Measurements from ENCODE around the gene ITGA8.
A peak's percentile ranks its signal among the peaks of the same experiment; 100 is the strongest.
"Not testable (repeated sequence)": the region's sequence is repeated elsewhere in the genome, so short reads cannot be mapped to it uniquely, and the experiment has no call there.

The ITGA8 gene

GRCh38 chr10:15548331-15548730, 171.4 kb downstream of the ITGA8 start:
- no peaks in the 10 kb centered on the region for H3K27me3 ChIP-seq (replicated peaks; ENCODE audit: control insufficient read depth, insufficient read depth, low read length)
- peaks cover under 1% of the 10 kb centered on the region for H3K9me3 ChIP-seq (ENCODE audit: control insufficient read depth, low read length)
- DNase-seq (ENCODE audit: low read depth): no peak
- no peaks in the 10 kb centered on the region for H3K4me1 ChIP-seq (ENCODE audit: control insufficient read depth, insufficient read depth, low read length)
- H3K9ac ChIP-seq (ENCODE audit: low read length): no peak overlapping the region
- H3K36me3 ChIP-seq (ENCODE audit: control insufficient read depth, insufficient read depth, low read length, severe bottlenecking): no peaks in the 10 kb centered on the region
- H3K4me3 ChIP-seq (ENCODE audit: low read length): no peak overlapping the region

- no peak for DNase-seq (ENCODE audit: low read depth)
- H3K9me3 ChIP-seq (ENCODE audit: control insufficient read depth, low read length): peaks cover 3% of the 10 kb centered on the region
- H3K9ac ChIP-seq (ENCODE audit: low read length): no peak overlapping the region
- no peak overlapping the region for H3K4me3 ChIP-seq (ENCODE audit: low read length)
- no peaks in the 10 kb centered on the region for H3K36me3 ChIP-seq (ENCODE audit: control insufficient read depth, insufficient read depth, low read length, severe bottlenecking)
- peaks cover 13% of the 10 kb centered on the region for H3K4me1 ChIP-seq (ENCODE audit: control insufficient read depth, insufficient read depth, low read length)
- H3K27me3 ChIP-seq (replicated peaks; ENCODE audit: control insufficient read depth, insufficient read depth, low read length): no peaks in the 10 kb centered on the region
These were observed 173.1 kb downstream of the ITGA8 start for GRCh38 chr10:15546606-15547005.

GRCh38 chr10:15545884-15546283, 173.8 kb downstream of the ITGA8 start:
- Histone ChIP-seq H3K36me3 (ENCODE audit: control insufficient read depth, insufficient read depth, low read length, severe bottlenecking) (no peaks in the 10 kb centered on the region), H3K4me3 (ENCODE audit: low read length) (no peak overlapping the region), H3K9ac (ENCODE audit: low read length) (no peak overlapping the region), H3K27me3 (replicated peaks; ENCODE audit: control insufficient read depth, insufficient read depth, low read length) (no peaks in the 10 kb centered on the region), H3K4me1 (ENCODE audit: control insufficient read depth, insufficient read depth, low read length) (peaks cover 19% of the 10 kb centered on the region), H3K9me3 (ENCODE audit: control insufficient read depth, low read length) (peaks cover 3% of the 10 kb centered on the region)
- no peak for DNase-seq (ENCODE audit: low read depth)

DNA sequence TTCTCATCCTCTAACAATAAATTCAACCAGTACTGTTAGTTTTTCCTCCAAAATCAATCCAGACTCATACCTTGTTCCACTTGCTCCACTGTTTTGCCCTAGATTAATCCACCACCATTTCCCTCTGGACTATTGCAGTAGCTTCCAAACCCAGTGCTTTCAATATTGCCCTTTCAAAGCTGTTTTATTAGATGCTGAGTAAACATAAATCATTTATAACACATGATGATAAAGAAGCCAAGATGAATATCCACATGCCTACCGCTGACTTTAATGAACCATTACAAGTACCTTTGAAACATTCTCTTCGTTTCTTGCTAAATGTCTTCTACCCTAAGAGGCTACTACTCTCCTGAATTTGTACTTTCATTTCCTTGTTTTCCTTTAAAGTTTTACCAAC, 174.5 kb downstream of the ITGA8 start:
- no peaks in the 10 kb centered on the region for H3K36me3 ChIP-seq (ENCODE audit: control insufficient read depth, insufficient read depth, low read length, severe bottlenecking)
- peaks cover 23% of the 10 kb centered on the region for H3K4me1 ChIP-seq (ENCODE audit: control insufficient read depth, insufficient read depth, low read length)
- no peak for DNase-seq (ENCODE audit: low read depth)
- H3K27me3 ChIP-seq (replicated peaks; ENCODE audit: control insufficient read depth, insufficient read depth, low read length): no peaks in the 10 kb centered on the region
- no peak overlapping the region for H3K9ac ChIP-seq (ENCODE audit: low read length)
- H3K4me3 ChIP-seq (ENCODE audit: low read length): no peak overlapping the region
- H3K9me3 ChIP-seq (ENCODE audit: control insufficient read depth, low read length): peaks cover 3% of the 10 kb centered on the region

DNA sequence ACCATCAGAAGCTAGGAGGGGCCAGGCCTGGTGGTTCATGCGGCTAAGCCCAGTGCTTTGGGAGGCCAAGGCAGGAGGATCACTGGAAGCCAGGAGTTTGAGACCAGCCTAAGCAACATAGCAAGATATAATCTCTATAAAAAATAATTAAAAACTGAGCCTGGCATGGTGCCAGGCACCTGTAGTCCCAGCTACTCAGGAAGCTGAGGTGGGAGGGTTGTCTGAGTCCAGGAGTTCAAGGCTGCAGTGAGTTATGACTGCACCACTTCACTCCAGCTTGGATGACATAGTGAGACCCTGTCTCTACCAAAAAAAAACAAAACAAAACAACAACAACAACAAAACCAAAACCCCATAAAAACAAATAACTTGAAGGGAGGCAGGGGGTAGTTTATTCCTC, 175.7 kb downstream of the ITGA8 start:
- DNase-seq (ENCODE audit: low read depth): no peak
- Histone ChIP-seq H3K4me3 (ENCODE audit: low read length) (no peak overlapping the region), H3K36me3 (ENCODE audit: control insufficient read depth, insufficient read depth, low read length, severe bottlenecking) (no peaks in the 10 kb centered on the region), H3K9me3 (ENCODE audit: control insufficient read depth, low read length) (peaks cover 3% of the 10 kb centered on the region), H3K27me3 (replicated peaks; ENCODE audit: control insufficient read depth, insufficient read depth, low read length) (no peaks in the 10 kb centered on the region), H3K9ac (ENCODE audit: low read length) (no peak overlapping the region), H3K4me1 (ENCODE audit: control insufficient read depth, insufficient read depth, low read length) (peaks cover 36% of the 10 kb centered on the region)

- Histone ChIP-seq H3K4me3 (ENCODE audit: low read length) (no peak overlapping the region), H3K4me1 (ENCODE audit: control insufficient read depth, insufficient read depth, low read length) (peaks cover 37% of the 10 kb centered on the region), H3K9me3 (ENCODE audit: control insufficient read depth, low read length) (peaks cover 3% of the 10 kb centered on the region), H3K27me3 (replicated peaks; ENCODE audit: control insufficient read depth, insufficient read depth, low read length) (no peaks in the 10 kb centered on the region), H3K9ac (ENCODE audit: low read length) (no peak overlapping the region), H3K36me3 (ENCODE audit: control insufficient read depth, insufficient read depth, low read length, severe bottlenecking) (no peaks in the 10 kb centered on the region)
- no peak for DNase-seq (ENCODE audit: low read depth)
These were observed 176.9 kb downstream of the ITGA8 start for GRCh38 chr10:15542817-15543216.

DNA sequence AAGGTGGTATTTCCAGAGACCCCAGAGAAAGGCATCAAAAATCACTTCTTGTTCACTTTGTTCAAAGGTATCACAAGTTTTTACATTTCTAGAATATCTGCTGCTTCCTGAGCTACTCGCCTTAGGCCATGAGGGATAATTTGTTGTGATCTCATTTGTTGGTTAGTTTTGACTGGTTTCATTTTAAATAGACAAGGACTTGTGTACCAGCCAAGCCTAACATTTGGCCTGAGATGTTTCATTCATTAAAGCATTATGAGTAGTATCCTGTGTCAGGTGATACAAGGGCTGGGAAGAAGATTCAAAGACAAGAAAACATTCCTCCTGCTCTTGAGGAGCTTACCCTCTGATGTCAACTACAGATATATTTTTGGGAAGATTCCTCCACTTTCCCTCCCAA, 178.3 kb downstream of the ITGA8 start:
- H3K9me3 ChIP-seq (ENCODE audit: control insufficient read depth, low read length): peaks cover 3% of the 10 kb centered on the region
- H3K4me1 ChIP-seq (ENCODE audit: control insufficient read depth, insufficient read depth, low read length): peaks cover 37% of the 10 kb centered on the region
- H3K27me3 ChIP-seq (replicated peaks; ENCODE audit: control insufficient read depth, insufficient read depth, low read length): no peaks in the 10 kb centered on the region
- H3K4me3 ChIP-seq (ENCODE audit: low read length): no peak overlapping the region
- no peak overlapping the region for H3K9ac ChIP-seq (ENCODE audit: low read length)
- peak; percentile 24 for DNase-seq (ENCODE audit: low read depth)
- no peaks in the 10 kb centered on the region for H3K36me3 ChIP-seq (ENCODE audit: control insufficient read depth, insufficient read depth, low read length, severe bottlenecking)

DNA sequence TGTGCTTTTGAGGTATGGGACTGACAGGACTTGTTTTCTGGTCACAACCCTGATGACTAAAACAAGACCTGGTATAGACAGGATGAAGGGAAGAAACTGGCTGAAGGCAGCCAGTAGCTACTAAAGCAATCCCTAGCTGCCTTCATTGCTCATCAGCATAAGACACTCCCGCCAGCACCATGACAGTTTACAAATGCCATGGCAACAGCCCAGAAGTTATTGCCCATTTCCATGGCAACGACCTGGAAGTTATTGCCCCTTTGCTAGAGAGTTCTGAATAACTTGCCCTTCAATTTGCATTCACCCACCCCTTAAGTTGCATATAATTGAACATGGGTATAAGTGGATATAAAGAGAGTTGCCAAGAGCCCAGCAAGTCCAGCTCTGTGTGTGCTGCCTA, 179.0 kb downstream of the ITGA8 start:
- Histone ChIP-seq H3K27me3 (replicated peaks; ENCODE audit: control insufficient read depth, insufficient read depth, low read length) (no peaks in the 10 kb centered on the region), H3K36me3 (ENCODE audit: control insufficient read depth, insufficient read depth, low read length, severe bottlenecking) (no peaks in the 10 kb centered on the region), H3K9ac (ENCODE audit: low read length) (no peak overlapping the region), H3K9me3 (ENCODE audit: control insufficient read depth, low read length) (peaks cover 3% of the 10 kb centered on the region), H3K4me3 (ENCODE audit: low read length) (no peak overlapping the region), H3K4me1 (ENCODE audit: control insufficient read depth, insufficient read depth, low read length) (peaks cover 37% of the 10 kb centered on the region)
- no peak for DNase-seq (ENCODE audit: low read depth)

GRCh38 chr10:15539262-15539661, 180.5 kb downstream of the ITGA8 start:
- peaks cover 3% of the 10 kb centered on the region for H3K9me3 ChIP-seq (ENCODE audit: control insufficient read depth, low read length)

DNA sequence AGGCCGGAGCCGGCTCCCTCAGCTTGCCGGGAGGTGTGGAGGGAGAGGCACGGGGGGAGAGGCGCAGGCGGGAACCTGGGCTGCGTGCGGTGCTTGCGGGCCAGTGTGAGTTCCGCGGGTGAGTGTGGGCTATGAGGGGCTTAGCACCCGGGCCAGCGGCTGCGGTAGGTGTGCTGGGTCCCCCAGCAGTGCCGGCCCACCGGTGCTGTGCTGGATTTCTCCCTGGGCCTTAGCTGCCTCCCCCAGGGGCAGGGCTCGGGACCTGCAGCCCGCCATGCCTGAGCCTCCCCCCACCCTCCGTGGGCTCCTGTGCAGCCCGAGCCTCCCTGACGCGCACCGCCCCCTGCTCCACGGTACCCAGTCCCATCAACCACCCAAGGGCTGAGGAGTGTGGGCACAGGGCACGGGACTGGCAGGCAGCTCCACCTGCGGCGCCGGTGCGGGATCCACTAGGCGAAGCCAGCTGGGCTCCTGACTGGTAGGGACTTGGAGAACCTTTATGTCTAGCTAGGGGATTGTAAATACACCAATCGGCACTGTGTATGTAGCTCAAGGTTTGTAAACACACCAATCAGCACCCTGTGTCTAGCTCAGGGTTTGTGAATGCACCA, 184.7 kb downstream of the ITGA8 start:
- H3K27me3 ChIP-seq (replicated peaks; ENCODE audit: control insufficient read depth, insufficient read depth, low read length); H3K4me3 ChIP-seq (ENCODE audit: low read length); DNase-seq (ENCODE audit: low read depth); H3K9me3 ChIP-seq (ENCODE audit: control insufficient read depth, low read length); H3K36me3 ChIP-seq (ENCODE audit: control insufficient read depth, insufficient read depth, low read length, severe bottlenecking); H3K9ac ChIP-seq (ENCODE audit: low read length): not testable (repeated sequence)
- H3K4me1 ChIP-seq (ENCODE audit: control insufficient read depth, insufficient read depth, low read length): peaks cover 12% of the 10 kb centered on the region

More at GRCh38 chr10:15539262-15539661, 180.5 kb downstream of the ITGA8 start:
- H3K4me1 ChIP-seq (ENCODE audit: control insufficient read depth, insufficient read depth, low read length): peaks cover 37% of the 10 kb centered on the region
- DNase-seq (ENCODE audit: low read depth): no peak
- H3K36me3 ChIP-seq (ENCODE audit: control insufficient read depth, insufficient read depth, low read length, severe bottlenecking): no peaks in the 10 kb centered on the region
- no peak overlapping the region for H3K9ac ChIP-seq (ENCODE audit: low read length)
- H3K27me3 ChIP-seq (replicated peaks; ENCODE audit: control insufficient read depth, insufficient read depth, low read length): no peaks in the 10 kb centered on the region
- no peak overlapping the region for H3K4me3 ChIP-seq (ENCODE audit: low read length)

- no peaks in the 10 kb centered on the region for H3K9me3 ChIP-seq (ENCODE audit: control insufficient read depth, low read length)
- no peaks in the 10 kb centered on the region for H3K4me1 ChIP-seq (ENCODE audit: control insufficient read depth, insufficient read depth, low read length)
- DNase-seq (ENCODE audit: low read depth): no peak
- no peak overlapping the region for H3K4me3 ChIP-seq (ENCODE audit: low read length)
- no peaks in the 10 kb centered on the region for H3K27me3 ChIP-seq (replicated peaks; ENCODE audit: control insufficient read depth, insufficient read depth, low read length)
- no peak overlapping the region for H3K9ac ChIP-seq (ENCODE audit: low read length)
- H3K36me3 ChIP-seq (ENCODE audit: control insufficient read depth, insufficient read depth, low read length, severe bottlenecking): no peaks in the 10 kb centered on the region
These were observed 187.6 kb downstream of the ITGA8 start for GRCh38 chr10:15531927-15532722.
